ENCODE results near the gene POLR3GL.

POLR3GL gene

DNA sequence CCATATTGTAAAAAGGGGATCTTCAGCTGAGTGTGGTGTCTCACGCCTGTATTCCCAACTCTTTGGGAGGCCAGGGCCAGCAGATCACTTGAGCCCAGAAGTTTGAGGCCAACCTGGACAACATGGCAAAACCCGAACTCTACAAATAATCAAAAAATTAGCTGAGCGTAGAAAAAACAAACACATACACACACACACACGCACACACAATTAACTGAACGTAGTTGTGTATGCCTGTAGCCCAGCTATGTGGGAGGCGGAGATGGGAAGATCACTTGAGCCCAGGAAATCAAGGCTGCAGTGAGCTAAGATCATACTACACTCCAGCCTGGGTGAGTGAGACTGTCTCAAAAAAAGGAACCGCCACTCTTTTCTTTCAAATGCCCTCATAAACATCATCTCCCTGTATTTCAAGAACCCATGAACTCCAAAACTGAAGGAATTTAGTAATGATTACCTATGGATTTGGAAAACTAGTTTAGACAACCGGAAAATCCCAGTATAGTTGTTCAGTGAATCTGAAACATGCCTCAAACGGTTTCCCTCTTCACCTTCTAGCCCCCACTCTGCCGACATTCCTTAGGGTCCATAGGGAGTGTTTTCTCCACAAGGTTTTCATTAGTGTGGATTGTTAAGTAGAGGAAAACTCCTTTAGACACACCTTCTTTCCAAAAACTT, 27.4 kb downstream of the POLR3GL start:
- no peak overlapping the region for H3K4me2 ChIP-seq (ENCODE audit: insufficient read depth, low read length)
- peaks cover 18% of the 10 kb centered on the region for H3K36me3 ChIP-seq (ENCODE audit: insufficient read depth, low read length)
- no peaks in the 10 kb centered on the region for H3K27me3 ChIP-seq (ENCODE audit: insufficient read depth, low read length, poor library complexity)
- no peak overlapping the region for H2AFZ ChIP-seq (ENCODE audit: low read depth, low read length)
- H3K9ac ChIP-seq (ENCODE audit: low read depth, low read length), result no peak overlapping the region
- H3K4me1 ChIP-seq (ENCODE audit: insufficient read depth, low read length), result peaks cover 26% of the 10 kb centered on the region
- no peaks in the 10 kb centered on the region for H4K20me1 ChIP-seq (ENCODE audit: insufficient read depth, low read length)
- TF ChIP-seq CTCF (IDR thresholded peaks at IDR 0.05; ENCODE audit: borderline replicate concordance, extremely low read depth, low read length, poor library complexity, severe bottlenecking) (no peak), EZH2 (IDR thresholded peaks at IDR 0.05; ENCODE audit: borderline replicate concordance, low read depth, low read length, severe bottlenecking) (no peak)
- no peak overlapping the region for H3K27ac ChIP-seq (ENCODE audit: low read length)
- no peak overlapping the region for H3K4me3 ChIP-seq (ENCODE audit: low read depth in 1 of 2, low read length in 2 of 2)
- DNase-seq (no peak), ATAC-seq (ENCODE audit: insufficient read depth, low read depth) (no peak)
- H3K79me2 ChIP-seq (ENCODE audit: insufficient read depth, low read length), result peaks cover 18% of the 10 kb centered on the region
- no peaks in the 10 kb centered on the region for H3K9me3 ChIP-seq (ENCODE audit: insufficient read depth, low read length, severe bottlenecking)

GRCh38 chr1:145992502-145992936, 28.0 kb downstream of the POLR3GL start:
- Histone ChIP-seq H3K27ac (ENCODE audit: low read length) (no peak overlapping the region), H2AFZ (ENCODE audit: low read depth, low read length) (no peak overlapping the region), H3K36me3 (ENCODE audit: insufficient read depth, low read length) (peaks cover 18% of the 10 kb centered on the region), H3K9me3 (ENCODE audit: insufficient read depth, low read length, severe bottlenecking) (no peaks in the 10 kb centered on the region), H3K79me2 (ENCODE audit: insufficient read depth, low read length) (peaks cover 18% of the 10 kb centered on the region), H3K27me3 (ENCODE audit: insufficient read depth, low read length, poor library complexity) (no peaks in the 10 kb centered on the region), H3K4me3 (ENCODE audit: low read depth in 1 of 2, low read length in 2 of 2) (no peak overlapping the region), H4K20me1 (ENCODE audit: insufficient read depth, low read length) (no peaks in the 10 kb centered on the region), H3K4me1 (ENCODE audit: insufficient read depth, low read length) (peaks cover 33% of the 10 kb centered on the region), H3K9ac (ENCODE audit: low read depth, low read length) (no peak overlapping the region), H3K4me2 (ENCODE audit: insufficient read depth, low read length) (no peak overlapping the region)
- TF ChIP-seq CTCF (IDR thresholded peaks at IDR 0.05; ENCODE audit: borderline replicate concordance, extremely low read depth, low read length, poor library complexity, severe bottlenecking), result no peak
- TF ChIP-seq EZH2 (IDR thresholded peaks at IDR 0.05; ENCODE audit: borderline replicate concordance, low read depth, low read length, severe bottlenecking), result no peak
- DNase-seq, result no peak
- no peak for ATAC-seq (ENCODE audit: insufficient read depth, low read depth)

DNA sequence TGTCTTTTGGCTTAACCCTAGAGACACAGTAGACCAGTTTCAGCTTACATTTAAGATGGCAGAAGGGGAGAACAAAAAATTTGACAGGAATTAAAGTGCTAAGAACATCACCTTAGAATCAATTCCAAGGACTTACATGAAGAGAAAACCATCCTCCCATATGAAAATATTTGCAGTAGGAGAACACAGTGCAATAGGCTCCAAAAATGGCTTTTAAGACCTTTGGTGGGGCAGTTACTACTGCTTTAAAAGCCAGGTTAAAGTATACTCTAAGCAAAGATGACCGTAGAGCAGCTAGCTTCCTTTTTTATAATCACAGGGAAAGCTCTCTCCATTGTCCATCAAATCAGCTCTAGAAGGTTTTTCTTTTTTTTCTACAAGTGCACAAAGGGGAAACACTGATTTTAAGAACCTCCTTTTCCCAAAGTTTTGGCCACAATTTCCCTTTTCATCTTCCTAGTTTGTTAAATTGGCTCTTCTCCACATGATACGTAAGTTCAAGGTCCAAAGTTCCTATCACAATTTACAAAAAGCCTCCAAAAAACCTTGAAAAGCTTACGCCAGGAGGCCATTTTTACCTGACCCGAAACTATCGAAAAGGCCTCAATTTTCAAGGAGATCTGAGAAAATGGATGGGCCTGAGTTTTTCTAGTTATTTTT, 28.6 kb downstream of the POLR3GL start:
- ATAC-seq (ENCODE audit: insufficient read depth, low read depth) (no peak), DNase-seq (no peak)
- Histone ChIP-seq H3K4me3 (ENCODE audit: low read depth in 1 of 2, low read length in 2 of 2) (no peak overlapping the region), H3K4me2 (ENCODE audit: insufficient read depth, low read length) (no peak overlapping the region), H3K27me3 (ENCODE audit: insufficient read depth, low read length, poor library complexity) (no peaks in the 10 kb centered on the region), H3K27ac (ENCODE audit: low read length) (no peak overlapping the region), H4K20me1 (ENCODE audit: insufficient read depth, low read length) (no peaks in the 10 kb centered on the region), H3K9me3 (ENCODE audit: insufficient read depth, low read length, severe bottlenecking) (no peaks in the 10 kb centered on the region), H3K79me2 (ENCODE audit: insufficient read depth, low read length) (peaks cover 18% of the 10 kb centered on the region), H3K9ac (ENCODE audit: low read depth, low read length) (no peak overlapping the region), H3K4me1 (ENCODE audit: insufficient read depth, low read length) (peaks cover 38% of the 10 kb centered on the region), H3K36me3 (ENCODE audit: insufficient read depth, low read length) (peaks cover 18% of the 10 kb centered on the region), H2AFZ (ENCODE audit: low read depth, low read length) (no peak overlapping the region)
- TF ChIP-seq EZH2 (IDR thresholded peaks at IDR 0.05; ENCODE audit: borderline replicate concordance, low read depth, low read length, severe bottlenecking) (no peak), CTCF (IDR thresholded peaks at IDR 0.05; ENCODE audit: borderline replicate concordance, extremely low read depth, low read length, poor library complexity, severe bottlenecking) (no peak)
